ENCODE measurements around the gene MRPL18. TPM values are rescaled to one million over a fixed set of nuclear protein-coding genes. Genes with fewer than 3 reads are reported as not detected.

MRPL18 gene
- total RNA-seq, 1 experiment from 2014 or later = 154 TPM

Other genes starting within 250 kb of the MRPL18 start
- 81.6 and 102 TPM in 2 replicates for gene SOD2, start 97.2 kb upstream of the MRPL18 start, total RNA-seq (2014; rRNA removed; shearing (Covaris generic))
- gene WTAP, start 63.0 kb upstream of the MRPL18 start, total RNA-seq (2014; rRNA removed; shearing (Covaris generic)) = 91.4 and 111 TPM in 2 replicates
- gene ACAT2, start 28.4 kb upstream of the MRPL18 start, total RNA-seq (2014; rRNA removed; shearing (Covaris generic)) = 81.8 and 120 TPM in 2 replicates
- gene TCP1, start 865 bp upstream of the MRPL18 start, total RNA-seq (2014; rRNA removed; shearing (Covaris generic)) = 408 and 422 TPM in 2 replicates
- not detected in 2 replicates for gene PNLDC1, start 9.8 kb downstream of the MRPL18 start, total RNA-seq (2014; rRNA removed; shearing (Covaris generic))
- not detected in 2 replicates for gene MAS1, start 100.5 kb downstream of the MRPL18 start, total RNA-seq (2014; rRNA removed; shearing (Covaris generic))
- 29.4 and 54.7 TPM in 2 replicates for gene IGF2R, start 178.6 kb downstream of the MRPL18 start, total RNA-seq (2014; rRNA removed; shearing (Covaris generic))

All from SJSA1 (cell line).